SK-N-SH (cell line): Measurements from ENCODE around the gene MFNG. TPM values are rescaled to one million over a fixed set of nuclear protein-coding genes. Genes with fewer than 3 reads are reported as not detected.

Experiments
- CTCF ChIA-PET: fragments of 300-600, 350-600 bp; formaldehyde crosslinking; extraction: SDS; loops from one replicate; lab custom pipeline; 2021; lab: Yijun Ruan, JAX
- POLR2A ChIA-PET: fragments of 350-600 bp; sonication (Branson Sonifier 250); formaldehyde crosslinking; extraction: SDS; loops from one replicate; lab custom pipeline; 2020; ENCODE audit warnings: antibody characterized with exemption, inconsistent platforms; lab: Yijun Ruan, JAX
- DNase-seq: peaks from one replicate; pipeline ENCODE4 v3.0.0; 2012
- H2AFZ ChIP-seq: fragments of 200-600 bp; sonication (generic); 2 replicates; pipeline ENCODE4 v1.8.1; 2016; ENCODE audit warnings: antibody characterized with exemption, mild to moderate bottlenecking, low read depth
- H3F3A ChIP-seq: fragments of 200-600 bp; sonication (generic); replicated peaks from 2 replicates; pipeline ENCODE3; 2016; ENCODE audit warnings: antibody characterized with exemption, mild to moderate bottlenecking; ENCODE audit not compliant: insufficient read depth
- H3K27ac ChIP-seq, 2 experiments: fragments of 200-500 bp in 1 of 2; fragments of 200-600 bp in 1 of 2; sonication (Bioruptor generic) in 1 of 2; sonication (generic), shearing (Covaris generic) in 1 of 2; 2 replicates each; pipeline versions ENCODE4 v1.5.1 to v1.6.1; 2014 to 2016; ENCODE audit warnings: low read depth in 2 of 2, inconsistent platforms in 1 of 2, low read length in 1 of 2, mild to moderate bottlenecking in 1 of 2, mixed read lengths in 1 of 2
- H3K27me3 ChIP-seq: fragments of 200-600 bp; sonication (generic), shearing (Covaris generic); 2 replicates; pipeline ENCODE4 v1.6.1; 2016; ENCODE audit warnings: mixed run types; ENCODE audit not compliant: insufficient read depth
- H3K36me3 ChIP-seq, 2 experiments: fragments of 200-500 bp in 1 of 2; fragments of 200-600 bp in 1 of 2; sonication (Bioruptor generic) in 1 of 2; sonication (generic) in 1 of 2; replicated peaks in 1 of 2; 2 replicates each; pipeline versions ENCODE3 to v1.5.1; 2014 to 2016; ENCODE audit warnings: low read length in 1 of 2, mild to moderate bottlenecking in 1 of 2; ENCODE audit not compliant: insufficient read depth in 2 of 2, control insufficient read depth in 1 of 2
- H3K4me1 ChIP-seq, 2 experiments: fragments of 200-500 bp in 1 of 2; fragments of 200-600 bp in 1 of 2; sonication (Bioruptor generic) in 1 of 2; sonication (generic), shearing (Covaris generic) in 1 of 2; 2 replicates each; pipeline versions ENCODE4 v1.5.1 to v1.6.1; 2014 to 2016; ENCODE audit warnings: low read depth in 1 of 2, low read length in 1 of 2, mixed run types in 1 of 2; ENCODE audit not compliant: insufficient read depth in 2 of 2, control insufficient read depth in 1 of 2
- H3K4me2 ChIP-seq: fragments of 200-600 bp; sonication (generic), shearing (Covaris generic); 2 replicates; pipeline ENCODE4 v1.6.1; 2017; ENCODE audit warnings: mixed run types
- H3K4me3 ChIP-seq, 2 experiments: fragments of 200-500 bp in 1 of 2; fragments of 200-600 bp in 1 of 2; sonication (Bioruptor generic) in 1 of 2; sonication (generic), shearing (Covaris generic) in 1 of 2; 2 replicates each; pipeline versions ENCODE4 v1.5.1 to v1.8.1; 2014 to 2016; ENCODE audit warnings: low read depth in 2 of 2, inconsistent platforms in 1 of 2, low read length in 1 of 2, mild to moderate bottlenecking in 1 of 2, mixed read lengths in 1 of 2, moderate library complexity in 1 of 2
- H3K79me2 ChIP-seq: fragments of 200-600 bp; sonication (generic); 2 replicates; pipeline ENCODE4 v1.8.1; 2017; ENCODE audit warnings: mild to moderate bottlenecking; ENCODE audit not compliant: insufficient read depth
- H3K9ac ChIP-seq: fragments of 200-600 bp; sonication (generic); 2 replicates; pipeline ENCODE4 v1.6.1; 2017; ENCODE audit warnings: mixed run types
- H3K9me2 ChIP-seq: fragments of 200-600 bp; sonication (generic); 2 replicates; pipeline ENCODE4 v1.6.1; 2017; ENCODE audit warnings: mixed run types
- H3K9me3 ChIP-seq: fragments of 200-600 bp; sonication (generic); 2 replicates; pipeline ENCODE4 v1.6.1; 2017; ENCODE audit warnings: mixed run types, mild to moderate bottlenecking, moderate library complexity
- H4K20me1 ChIP-seq: fragments of 200-600 bp; sonication (generic); 2 replicates; pipeline ENCODE4 v1.6.1; 2017; ENCODE audit warnings: mild to moderate bottlenecking, mixed run types; ENCODE audit not compliant: insufficient read depth
- ELF1 ChIP-seq: IDR thresholded peaks from 2 replicates; pipeline ENCODE4 v1.4.0; 2012
- FOSL2 ChIP-seq: IDR thresholded peaks from 2 replicates; pipeline ENCODE4 v1.4.0; 2012; ENCODE audit warnings: low read depth, mild to moderate bottlenecking, moderate library complexity, borderline replicate concordance
- FOXM1 ChIP-seq: IDR thresholded peaks from 2 replicates; pipeline ENCODE4 v1.4.0; 2012; ENCODE audit warnings: low read depth, mild to moderate bottlenecking
- JUND ChIP-seq: IDR thresholded peaks from 2 replicates; pipeline ENCODE4 v1.4.0; 2012
- MAX ChIP-seq: IDR thresholded peaks from 2 replicates; pipeline ENCODE4 v1.4.0; 2012; ENCODE audit warnings: low read depth
- NFIC ChIP-seq: IDR thresholded peaks from 2 replicates; pipeline ENCODE4 v1.4.0; 2012; ENCODE audit warnings: borderline replicate concordance
- NRF1 ChIP-seq: IDR thresholded peaks from 2 replicates; pipeline ENCODE4 v1.6.1; 2012; ENCODE audit warnings: low read depth, mild to moderate bottlenecking, low read length
- POLR2AphosphoS5 ChIP-seq: IDR thresholded peaks from 2 replicates; pipeline ENCODE4 v1.6.1; 2012; ENCODE audit warnings: low read depth, low read length
- RAD21 ChIP-seq: IDR thresholded peaks from 2 replicates; pipeline ENCODE4 v1.6.1; 2012; ENCODE audit warnings: mild to moderate bottlenecking, low read length
- REST ChIP-seq: IDR thresholded peaks from 2 replicates; pipeline ENCODE4 v1.6.1; 2012; ENCODE audit warnings: mild to moderate bottlenecking, low read depth, low read length, moderate library complexity
- RFX5 ChIP-seq: IDR thresholded peaks from 2 replicates; pipeline ENCODE4 v1.6.1; 2012; ENCODE audit warnings: mild to moderate bottlenecking, improper control_type of control experiment, low read length
- RXRA ChIP-seq: IDR thresholded peaks from 2 replicates; pipeline ENCODE4 v1.4.0; 2012; ENCODE audit warnings: low read depth, mild to moderate bottlenecking, borderline replicate concordance
- SMC3 ChIP-seq: IDR thresholded peaks from 2 replicates; pipeline ENCODE4 v1.6.1; 2012; ENCODE audit warnings: low read depth, low read length, improper control_type of control experiment
- TAF1 ChIP-seq: IDR thresholded peaks from 2 replicates; pipeline ENCODE4 v1.6.1; 2012; ENCODE audit warnings: low read depth, mild to moderate bottlenecking, low read length, moderate library complexity, borderline replicate concordance
- TCF12 ChIP-seq: IDR thresholded peaks from 2 replicates; pipeline ENCODE4 v1.4.0; 2012
- TEAD4 ChIP-seq: IDR thresholded peaks from 2 replicates; pipeline ENCODE4 v1.4.0; 2012; ENCODE audit warnings: mild to moderate bottlenecking, borderline replicate concordance; ENCODE audit not compliant: insufficient read depth
- USF1 ChIP-seq: IDR thresholded peaks from 2 replicates; pipeline ENCODE4 v1.4.0; 2012; ENCODE audit warnings: low read depth, borderline replicate concordance
- YY1 ChIP-seq: IDR thresholded peaks from 2 replicates; pipeline ENCODE4 v1.4.0; 2012; ENCODE audit warnings: low read depth, mild to moderate bottlenecking
- ZBTB33 ChIP-seq: IDR thresholded peaks from 2 replicates; pipeline ENCODE4 v1.4.0; 2012; ENCODE audit warnings: low read depth, borderline replicate concordance
- WGBS: methylation state at CpG from one replicate; pipeline ENCODE4 v1.1.6; 2017; ENCODE audit warnings: low lambda C conversion rate; 5-methylcytosine and 5-hydroxymethylcytosine counted together
- polyA plus RNA-seq, 3 experiments: library from polyadenylated mRNA; depleted of rRNA; stranded (reverse); fragments of >200 nt; gene quantifications; 2 replicates each; pipeline ENCODE4 v1.2.3, GENCODE V29; 2012

MFNG gene
- polyA plus RNA-seq, 1 of the 3 experiments (the other 2 are of a cell fraction): 0.18 TPM

GRCh38 chr22:37480387-37481346 lies 5.5 kb downstream of the MFNG start:
- Histone ChIP-seq H3K36me3 (no peaks in the 10 kb centered on the region), H3K4me1 (no peaks in the 10 kb centered on the region; a peak in 1 of 4 replicates), H3K9me3 (no peaks in the 10 kb centered on the region), H3K9ac (no peak overlapping the region), H3K27me3 (no peaks in the 10 kb centered on the region), H3K4me3 (no peak overlapping the region), H2AFZ (no peak overlapping the region), H3K27ac (no peak overlapping the region), H4K20me1 (no peaks in the 10 kb centered on the region), H3F3A (no peaks in the 10 kb centered on the region), H3K4me2 (no peak overlapping the region), H3K9me2 (no peaks in the 10 kb centered on the region), H3K79me2 (no peaks in the 10 kb centered on the region)
- TF ChIP-seq POLR2AphosphoS5 (no peak), JUND (no peak), TAF1 (no peak), NFIC (no peak), RXRA (no peak), NRF1 (no peak), TEAD4 (no peak), MAX (no peak), USF1 (no peak), TCF12 (no peak), YY1 (no peak), SMC3 (no peak), ELF1 (no peak)
- DNase-seq: no peak
- CTCF ChIA-PET: interaction anchor here (0.9 to 4.0 kb wide), 3 partner anchors 8 to 81 kb away, joined by 3 to 22 read pairs (median 3); no protein-coding TSS in a partner anchor
- 85% methylated on average over 13 of the region's 17 CpGs for WGBS
- POLR2A ChIA-PET: no interaction called here

- H3K9ac ChIP-seq: no peak overlapping the region
- no peak overlapping the region for H2AFZ ChIP-seq
- no peak overlapping the region for H3K4me3 ChIP-seq
- H4K20me1 ChIP-seq: no peaks in the 10 kb centered on the region
- no peaks in the 10 kb centered on the region for H3K9me2 ChIP-seq
- no peak overlapping the region for H3K27ac ChIP-seq
- no peaks in the 10 kb centered on the region for H3K9me3 ChIP-seq
- H3K4me1 ChIP-seq: no peaks in the 10 kb centered on the region; a peak in 1 of 4 replicates
- ChIA-PET CTCF (interaction anchor here (0.7 to 1.5 kb wide), 6 partner anchors 12 to 114 kb away, joined by 3 to 4 read pairs (median 3); no protein-coding TSS in a partner anchor), POLR2A (no interaction called here)
- no peaks in the 10 kb centered on the region for H3F3A ChIP-seq
- H3K36me3 ChIP-seq: no peaks in the 10 kb centered on the region
- no peaks in the 10 kb centered on the region for H3K27me3 ChIP-seq
- H3K4me2 ChIP-seq: no peak overlapping the region
- WGBS: 81% methylated on average over 14 of the region's 15 CpGs
- no peaks in the 10 kb centered on the region for H3K79me2 ChIP-seq
- DNase-seq: no peak
- TF ChIP-seq REST: no peak
- TF ChIP-seq RFX5: no peak
- no peak for TF ChIP-seq RAD21
- TF ChIP-seq ZBTB33: no peak
- no peak for TF ChIP-seq USF1
- TF ChIP-seq FOSL2: no peak
- TF ChIP-seq TEAD4: no peak
- TF ChIP-seq FOXM1: no peak
- no peak for TF ChIP-seq MAX
Measured at GRCh38 chr22:37479196-37479595, 7.0 kb downstream of the MFNG start.
